Uterus (tissue), 2 donors: ENCODE data around the gene SCYGR1.

Source experiments
- POLR2A ChIP-seq, 2 donors: fragments of 450-650 bp; IDR thresholded peaks; one replicate each; pipeline ENCODE4 v1.6.1; 2016; ENCODE audit warnings: antibody characterized with exemption in 2 of 2, mild to moderate bottlenecking in 1 of 2, moderate library complexity in 1 of 2
- TF ChIP-seq, protein P1 (sequence below), 4 experiments: fragments of 200-600 bp in 2 of 4; fragments of 450-650 bp in 2 of 4; sonication (generic) in 2 of 4; IDR thresholded peaks; one replicate each; pipeline ENCODE4 v1.5.1; 2016 to 2019; ENCODE audit warnings: antibody characterized with exemption in 4 of 4, mild to moderate bottlenecking in 2 of 4, moderate library complexity in 1 of 4

GRCh38 chr2:227370092-227370491 lies 17.7 kb downstream of the SCYGR1 start:
- TF ChIP-seq, protein P1, sequence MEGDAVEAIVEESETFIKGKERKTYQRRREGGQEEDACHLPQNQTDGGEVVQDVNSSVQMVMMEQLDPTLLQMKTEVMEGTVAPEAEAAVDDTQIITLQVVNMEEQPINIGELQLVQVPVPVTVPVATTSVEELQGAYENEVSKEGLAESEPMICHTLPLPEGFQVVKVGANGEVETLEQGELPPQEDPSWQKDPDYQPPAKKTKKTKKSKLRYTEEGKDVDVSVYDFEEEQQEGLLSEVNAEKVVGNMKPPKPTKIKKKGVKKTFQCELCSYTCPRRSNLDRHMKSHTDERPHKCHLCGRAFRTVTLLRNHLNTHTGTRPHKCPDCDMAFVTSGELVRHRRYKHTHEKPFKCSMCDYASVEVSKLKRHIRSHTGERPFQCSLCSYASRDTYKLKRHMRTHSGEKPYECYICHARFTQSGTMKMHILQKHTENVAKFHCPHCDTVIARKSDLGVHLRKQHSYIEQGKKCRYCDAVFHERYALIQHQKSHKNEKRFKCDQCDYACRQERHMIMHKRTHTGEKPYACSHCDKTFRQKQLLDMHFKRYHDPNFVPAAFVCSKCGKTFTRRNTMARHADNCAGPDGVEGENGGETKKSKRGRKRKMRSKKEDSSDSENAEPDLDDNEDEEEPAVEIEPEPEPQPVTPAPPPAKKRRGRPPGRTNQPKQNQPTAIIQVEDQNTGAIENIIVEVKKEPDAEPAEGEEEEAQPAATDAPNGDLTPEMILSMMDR (IDR thresholded peaks at IDR 0.05), result no peak
- TF ChIP-seq POLR2A (IDR thresholded peaks at IDR 0.05), result no peak
